Measurements from ENCODE around the gene TMEM131L.
"Not testable (repeated sequence)": the region's sequence is repeated elsewhere in the genome, so short reads cannot be mapped to it uniquely, and the experiment has no call there.

The TMEM131L gene

GRCh38 chr4:153466081-153466948, at the start of gene TMEM131L:
Gene TMEM131L, plus strand, starts transcription at chr4:153466360. Its CDS starts 38 bp downstream, at chr4:153466398.
- DNase-seq (ENCODE audit: low spot score): peak; percentile 85

DNA sequence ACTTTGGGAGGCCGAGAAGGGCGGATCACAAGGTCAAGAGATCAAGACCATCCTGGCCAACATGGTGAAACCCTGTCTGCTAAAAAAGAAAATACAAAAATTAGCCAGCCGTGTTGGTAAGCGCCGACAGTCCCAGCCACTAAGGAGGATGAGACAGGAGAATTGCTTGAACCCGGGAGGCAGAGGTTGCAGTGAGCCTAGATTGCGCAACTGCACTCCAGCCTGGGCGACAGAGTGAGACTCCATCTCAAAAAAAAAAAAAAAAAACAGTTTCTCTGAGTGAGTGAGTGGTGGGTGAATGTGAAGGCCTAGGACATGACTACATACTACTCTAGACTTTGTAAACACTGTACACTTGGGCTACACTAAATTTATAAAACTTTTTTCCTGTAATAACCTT, 49.7 kb upstream of the TMEM131L start:
- not testable (repeated sequence) for DNase-seq (ENCODE audit: low spot score)

DNA sequence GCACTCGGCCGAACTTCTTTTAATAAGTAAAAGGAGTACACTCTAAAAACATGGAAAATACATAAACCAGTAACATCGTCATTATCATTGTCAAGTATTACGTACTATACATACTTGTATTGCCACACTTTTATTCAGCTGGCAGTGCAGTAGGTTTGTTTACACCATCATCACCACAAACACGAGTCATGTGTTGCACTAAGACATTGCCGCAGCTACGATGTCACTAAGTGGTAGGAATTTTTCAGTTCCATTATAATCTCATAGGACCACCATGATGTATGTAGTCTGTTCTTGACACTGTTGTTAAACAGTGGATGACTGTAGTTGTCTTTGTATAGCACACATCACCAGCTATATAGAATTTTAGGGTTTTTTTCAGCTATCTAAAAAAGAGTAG, 48.0 kb upstream of the TMEM131L start:
- DNase-seq (ENCODE audit: low spot score): no peak

DNA sequence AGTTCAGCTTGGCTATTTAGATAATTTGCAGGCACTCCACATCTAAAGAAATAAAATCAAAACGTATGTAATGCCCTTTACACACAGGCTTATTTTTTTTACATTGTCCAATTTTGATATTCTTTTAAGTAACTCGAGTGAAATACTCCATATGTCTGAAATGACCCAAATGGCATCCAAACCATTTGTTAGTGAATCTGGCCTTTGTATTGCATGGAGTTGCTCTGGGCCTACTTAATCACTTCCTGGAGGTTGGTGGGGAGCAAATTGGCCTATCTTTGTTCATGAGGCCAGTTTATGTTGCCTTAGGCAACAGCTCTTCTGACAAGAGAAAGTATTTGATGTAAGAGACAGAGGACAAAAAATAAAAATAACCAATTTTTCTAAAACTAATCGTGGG, 47.6 kb upstream of the TMEM131L start:
- DNase-seq (ENCODE audit: low spot score): no peak

DNA sequence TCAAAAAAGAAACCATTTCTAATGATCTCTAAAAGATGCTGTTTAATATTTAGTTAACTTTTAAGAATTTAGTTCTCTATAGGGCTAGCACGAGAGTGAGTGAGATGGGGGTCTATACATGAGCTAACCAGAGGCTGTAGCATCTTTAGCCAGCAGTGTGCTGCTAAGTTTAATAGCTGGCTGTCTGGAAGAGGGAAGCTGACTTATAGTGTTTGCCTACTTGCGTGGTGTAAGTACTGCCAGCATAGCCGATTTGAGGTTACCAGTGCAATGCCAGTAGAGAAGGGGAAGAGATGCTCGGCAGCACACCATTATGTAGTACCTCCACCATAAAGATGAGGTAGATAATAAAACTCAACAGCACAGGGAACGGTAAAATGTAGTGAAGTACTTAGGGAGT, 47.1 kb upstream of the TMEM131L start:
- no peak for DNase-seq (ENCODE audit: low spot score)

DNA sequence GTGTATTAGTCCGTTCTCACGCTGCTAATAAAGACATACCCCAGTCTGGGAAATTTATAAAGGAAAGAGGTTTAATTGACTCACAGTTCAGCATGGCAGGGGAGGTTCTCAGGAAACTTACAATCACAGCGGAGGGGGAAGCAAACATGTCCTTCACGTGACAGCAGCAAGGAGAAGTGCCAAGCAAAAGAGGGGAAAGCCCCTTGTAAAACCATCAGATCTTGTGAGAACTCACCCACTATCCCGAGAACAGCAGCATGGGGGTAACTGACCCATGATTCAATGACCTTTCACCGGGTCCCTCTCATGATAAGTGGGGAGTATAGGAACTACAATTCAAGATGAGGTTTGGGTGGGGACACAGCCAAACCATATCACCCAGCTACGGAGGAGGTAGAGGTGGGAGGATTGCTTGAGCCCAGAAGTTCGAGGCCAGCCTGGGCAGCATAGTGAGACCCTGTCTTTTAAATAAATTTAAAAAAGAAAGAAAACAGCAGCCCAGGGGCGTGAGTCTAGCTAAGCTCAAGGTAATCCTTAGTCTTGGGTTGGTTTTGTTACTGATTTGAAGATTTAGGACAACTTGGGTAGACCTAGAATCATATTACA, 46.4 kb upstream of the TMEM131L start:
- DNase-seq (ENCODE audit: low spot score): no peak

DNA sequence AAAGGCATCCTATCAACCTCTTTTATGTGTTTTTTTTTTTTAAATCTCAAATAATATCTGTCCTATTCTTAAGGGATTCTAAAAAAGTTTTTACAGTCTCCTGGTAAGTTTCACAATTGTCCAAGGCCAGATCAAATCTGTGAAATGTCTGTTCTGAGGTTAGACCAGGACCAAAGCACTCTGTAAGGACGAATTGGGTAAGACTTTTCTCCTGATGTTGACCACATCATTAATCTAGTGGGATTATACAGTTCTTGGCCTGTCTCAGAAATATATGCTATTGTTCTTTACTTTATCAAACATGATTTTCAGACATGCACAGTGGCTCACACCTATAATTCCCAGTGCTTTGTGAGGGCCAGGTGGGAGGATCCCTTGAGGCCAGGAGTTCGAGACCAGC, 45.8 kb upstream of the TMEM131L start:
- DNase-seq (ENCODE audit: low spot score): no peak

- no peak for DNase-seq (ENCODE audit: low spot score)
Observed at GRCh38 chr4:153421941-153422340, 44.2 kb upstream of the TMEM131L start.

DNA sequence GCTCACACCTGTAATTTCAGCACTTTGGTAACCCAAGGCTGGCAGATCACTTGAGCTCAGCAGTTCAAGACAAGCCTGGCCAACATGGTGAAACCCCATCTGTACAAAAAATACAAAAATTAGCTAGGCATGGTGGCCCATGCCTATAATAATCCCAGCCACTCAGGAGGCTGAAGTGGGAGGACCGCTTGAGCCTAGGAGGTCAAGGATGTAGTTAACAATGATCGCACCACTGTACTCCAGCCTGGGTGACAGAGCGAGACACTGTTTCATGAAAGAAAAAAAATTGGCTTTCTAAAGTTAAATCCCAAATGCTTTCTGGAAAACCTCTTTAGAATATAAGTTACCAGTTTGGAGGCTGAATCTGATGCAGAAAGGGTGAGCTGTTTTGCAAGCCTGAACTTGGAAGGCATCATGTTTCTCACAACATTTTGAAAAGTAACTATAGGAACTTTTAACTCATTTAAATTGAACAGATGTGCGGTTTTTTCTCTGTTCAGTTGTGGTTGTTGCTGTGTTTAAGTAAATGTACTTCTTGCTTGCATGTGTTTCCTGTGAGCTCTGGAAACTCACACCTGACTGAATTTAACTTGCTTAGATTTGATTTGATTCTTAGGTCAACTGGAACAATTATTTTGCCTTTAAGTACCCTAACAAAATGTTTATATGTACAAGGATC, 39.8 kb upstream of the TMEM131L start:
- no peak for DNase-seq (ENCODE audit: low spot score)

DNA sequence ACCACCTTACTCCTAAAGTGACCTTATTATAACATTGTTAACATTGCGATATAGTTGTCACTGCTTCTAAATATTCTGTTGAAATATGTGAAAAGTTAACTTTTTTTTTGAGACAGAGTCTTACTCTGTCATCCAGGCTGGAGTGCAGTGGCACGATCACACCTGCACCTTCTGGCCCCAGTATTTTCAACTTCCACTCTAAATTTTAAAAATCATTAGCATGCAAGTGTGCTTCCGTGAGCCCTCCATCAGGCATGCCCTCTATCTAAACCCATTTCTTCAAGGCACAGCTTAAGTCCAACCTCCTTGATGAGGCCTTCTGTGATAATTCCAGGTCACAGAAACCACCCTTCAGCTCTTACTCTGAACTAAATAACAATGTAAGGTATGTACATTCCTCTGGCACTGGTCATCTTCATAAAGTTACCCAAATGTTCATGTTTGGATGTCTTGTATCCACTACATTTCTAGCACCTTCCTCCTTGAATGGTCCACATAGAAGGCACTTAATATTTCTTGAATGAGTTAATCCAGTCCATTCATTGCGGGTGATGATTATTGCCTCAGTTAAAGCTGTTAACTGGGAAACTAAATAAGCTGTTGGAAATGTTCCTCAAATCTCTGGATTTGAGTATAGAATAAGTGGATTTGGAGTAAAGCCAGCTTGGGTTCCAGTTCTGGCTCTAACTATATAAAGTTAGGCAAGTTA, 38.6 kb upstream of the TMEM131L start:
- no peak for DNase-seq (ENCODE audit: low spot score)

- DNase-seq (ENCODE audit: low spot score): no peak
Observed at GRCh38 chr4:153428941-153429475, 37.2 kb upstream of the TMEM131L start.

DNA sequence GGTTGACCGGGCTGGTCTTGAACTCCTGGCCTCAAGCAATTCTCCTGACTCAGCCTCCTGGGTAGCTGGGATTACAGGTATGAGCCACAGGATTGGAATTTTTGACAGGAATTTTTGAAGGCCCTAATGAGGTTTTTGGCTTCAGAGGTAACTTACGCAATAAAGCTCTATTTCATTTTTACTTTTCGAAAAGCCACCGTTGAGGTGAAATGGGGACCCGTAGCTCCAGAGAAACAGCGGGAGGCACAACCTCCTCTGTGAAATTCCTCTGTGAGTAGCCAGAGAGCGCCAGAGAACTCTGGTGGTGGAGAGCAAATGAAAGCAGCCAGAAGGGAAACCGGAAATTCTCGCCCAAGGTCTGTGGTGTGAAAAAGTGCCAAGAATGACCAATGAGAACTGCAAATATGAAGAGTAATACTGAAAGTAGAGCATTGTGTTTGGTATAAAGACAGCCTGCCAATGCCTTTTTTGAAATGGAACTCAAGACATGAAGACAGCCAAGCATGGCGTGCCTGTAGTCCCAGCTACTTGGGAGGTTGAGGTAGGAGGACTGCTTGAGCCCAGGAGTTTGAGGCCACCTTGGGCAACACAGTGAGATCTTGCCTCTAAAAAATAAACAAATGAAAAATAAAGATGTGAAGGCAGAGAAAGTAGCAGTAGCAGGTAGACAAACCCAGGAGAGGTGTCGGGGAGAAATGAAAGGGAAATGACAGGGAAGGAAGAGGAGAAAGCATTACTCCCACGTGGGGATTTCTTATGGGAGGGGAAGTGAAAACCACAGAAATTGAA, 33.0 kb upstream of the TMEM131L start:
- DNase-seq (ENCODE audit: low spot score): no peak

- no peak for DNase-seq (ENCODE audit: low spot score)
Observed at GRCh38 chr4:153433754-153434105, 32.4 kb upstream of the TMEM131L start.

GRCh38 chr4:153434190-153434589, 32.0 kb upstream of the TMEM131L start:
- DNase-seq (ENCODE audit: low spot score): no peak

DNA sequence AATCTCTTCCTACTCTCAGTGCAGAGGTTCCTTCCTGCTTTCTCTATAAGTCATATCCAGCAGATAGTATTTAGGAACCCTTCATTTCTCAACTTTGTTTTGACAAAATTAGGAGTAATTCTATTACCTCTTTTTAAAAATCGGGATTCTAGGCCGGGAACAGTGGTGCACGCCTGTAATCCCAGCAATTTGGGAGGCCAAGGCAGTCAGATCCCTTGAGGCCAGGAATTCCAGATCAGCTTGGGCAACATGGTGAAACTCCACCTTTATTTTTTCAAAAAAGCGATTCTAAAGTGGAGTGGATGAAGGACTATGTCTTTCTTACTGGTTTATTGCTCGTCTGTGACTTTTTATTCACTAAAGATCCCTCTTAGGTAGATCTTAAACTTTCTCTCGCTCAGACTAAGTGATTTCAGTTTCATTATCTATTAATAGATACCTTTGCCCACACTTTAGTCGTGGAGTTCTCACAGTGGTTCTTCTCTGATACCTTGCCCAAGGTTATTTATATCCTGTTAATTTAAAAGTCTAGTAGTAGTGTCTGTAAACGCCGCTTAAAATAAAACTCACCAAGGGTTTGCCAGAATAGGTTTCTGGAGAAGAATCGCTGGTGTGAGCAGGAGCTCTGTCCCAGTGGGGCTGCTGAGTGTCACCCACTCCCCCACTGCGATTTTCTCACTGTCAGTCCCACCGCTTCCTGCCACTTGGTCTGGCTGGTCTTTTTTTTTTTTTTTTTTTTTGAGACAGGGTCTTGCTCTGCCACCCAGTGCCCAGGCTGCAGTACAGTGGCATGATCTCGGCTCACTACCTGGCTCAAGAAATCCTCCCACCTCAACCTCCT, 27.0 kb upstream of the TMEM131L start:
- no peak for DNase-seq (ENCODE audit: low spot score)

- no peak for DNase-seq (ENCODE audit: low spot score)
Observed at GRCh38 chr4:153439831-153440230, 26.3 kb upstream of the TMEM131L start.

GRCh38 chr4:153440475-153440874, 25.7 kb upstream of the TMEM131L start:
- no peak for DNase-seq (ENCODE audit: low spot score)

DNA sequence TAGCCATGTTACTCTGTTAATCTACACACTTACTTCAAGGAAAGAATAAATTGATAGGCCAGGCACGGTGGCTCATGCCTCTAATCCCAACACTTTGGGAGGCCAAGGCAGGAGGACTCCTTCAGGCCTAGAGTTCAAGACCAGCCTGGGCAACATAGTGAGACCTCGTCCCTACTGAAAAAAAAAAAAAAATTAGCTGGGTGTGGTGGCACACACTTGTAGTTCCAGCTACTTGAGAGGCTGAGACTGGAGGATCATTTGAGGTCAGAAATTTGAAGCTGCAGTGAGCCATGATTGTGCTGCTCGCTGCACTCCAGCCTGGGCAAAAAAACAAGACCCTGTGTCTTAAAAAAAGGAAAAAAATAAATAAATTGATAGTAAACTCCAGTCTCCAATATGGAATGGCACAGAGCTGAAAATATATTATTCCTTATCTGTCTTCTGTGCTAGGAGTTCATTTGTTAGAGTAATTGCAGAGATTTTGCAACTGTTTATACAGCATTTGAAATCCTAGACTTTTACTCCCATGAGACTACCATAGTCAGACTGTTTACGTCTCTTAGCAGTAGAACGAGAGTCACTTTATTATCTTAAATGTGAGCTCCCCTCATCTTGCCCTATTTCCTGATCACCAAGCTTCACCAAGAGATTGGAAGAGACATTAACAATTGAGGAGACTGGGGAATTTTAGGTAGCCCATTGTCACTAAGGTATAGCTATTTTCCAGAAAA, 18.8 kb upstream of the TMEM131L start:
- DNase-seq (ENCODE audit: low spot score): no peak

DNA sequence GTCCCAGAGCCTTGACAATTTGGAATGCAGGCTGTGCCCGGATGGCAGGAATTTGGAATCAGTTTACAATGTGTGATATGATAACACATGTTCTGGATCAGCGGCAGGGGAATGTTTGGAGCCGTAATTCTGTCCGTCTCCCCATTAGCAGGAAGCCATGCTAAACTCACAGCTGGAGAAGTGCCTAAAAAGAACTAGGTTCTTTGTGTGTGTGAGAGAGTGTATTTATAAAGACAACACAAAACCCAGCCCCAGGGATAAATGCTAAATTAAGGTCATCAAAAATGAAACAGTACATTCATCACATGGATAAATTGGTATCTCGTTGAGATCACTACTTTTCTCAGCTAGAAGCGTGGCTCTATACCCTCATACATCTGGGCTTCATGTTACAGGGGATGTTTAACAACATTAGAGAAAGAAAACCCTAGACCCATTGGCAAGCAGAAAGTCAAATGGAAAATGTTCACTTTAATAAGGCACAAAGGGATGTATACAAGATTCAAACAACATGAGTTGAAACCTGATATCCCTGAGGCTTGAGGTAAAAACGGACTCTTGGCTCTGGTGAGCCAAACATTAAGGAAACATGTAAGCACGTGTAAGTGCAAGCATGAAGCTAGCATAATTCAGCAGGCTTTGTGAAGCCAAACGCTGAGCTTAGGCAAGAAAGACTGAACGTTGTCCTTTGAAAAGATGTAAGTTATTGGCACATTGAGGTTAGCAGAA, 18.0 kb upstream of the TMEM131L start:
- no peak for DNase-seq (ENCODE audit: low spot score)
